HG03097 (cell line): ENCODE measurements around the gene CAMK2D.
"Not testable (repeated sequence)": the region's sequence is repeated elsewhere in the genome, so short reads cannot be mapped to it uniquely, and the experiment has no call there.

Source experiments
- ATAC-seq: cut with Tn5 transposase; IDR thresholded peaks from one replicate; pipeline ENCODE4 v1.9.1; 2021; ENCODE audit not compliant: unreplicated experiment, low FRiP score

CAMK2D gene

DNA sequence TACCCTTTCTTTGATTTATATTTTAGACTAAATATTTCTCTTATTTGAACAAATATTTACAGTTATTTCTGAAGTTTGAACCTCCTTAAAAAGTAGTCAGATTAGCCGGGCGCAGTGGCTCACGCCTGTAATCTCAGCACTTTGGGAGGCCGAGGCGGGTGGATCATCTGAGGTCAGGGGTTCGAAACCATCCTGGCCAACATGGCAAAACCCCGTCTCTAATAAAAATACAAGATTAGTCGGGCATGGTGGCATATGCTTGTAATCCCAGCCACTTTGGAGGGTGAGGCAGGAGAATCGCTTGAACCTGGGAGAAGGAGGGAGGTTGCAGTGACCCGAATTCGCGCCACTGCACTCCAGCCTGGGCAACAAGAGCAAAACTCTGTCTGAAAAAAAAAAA is 2.4 kb upstream of the CAMK2D start:
- not testable (repeated sequence) for ATAC-seq

DNA sequence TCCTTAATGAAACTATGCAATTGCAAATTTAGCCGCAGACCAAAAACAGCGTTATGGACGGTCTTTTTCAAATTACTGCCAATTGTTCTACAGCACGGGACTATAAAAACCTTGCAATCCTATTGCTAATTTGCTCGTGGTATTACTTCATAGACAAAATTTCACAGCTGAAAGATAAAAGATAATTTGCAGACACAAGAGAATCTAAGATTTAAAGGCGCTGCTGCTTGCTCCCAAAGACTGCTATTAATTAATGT is 1.4 kb upstream of the CAMK2D start:
- no peak for ATAC-seq

DNA sequence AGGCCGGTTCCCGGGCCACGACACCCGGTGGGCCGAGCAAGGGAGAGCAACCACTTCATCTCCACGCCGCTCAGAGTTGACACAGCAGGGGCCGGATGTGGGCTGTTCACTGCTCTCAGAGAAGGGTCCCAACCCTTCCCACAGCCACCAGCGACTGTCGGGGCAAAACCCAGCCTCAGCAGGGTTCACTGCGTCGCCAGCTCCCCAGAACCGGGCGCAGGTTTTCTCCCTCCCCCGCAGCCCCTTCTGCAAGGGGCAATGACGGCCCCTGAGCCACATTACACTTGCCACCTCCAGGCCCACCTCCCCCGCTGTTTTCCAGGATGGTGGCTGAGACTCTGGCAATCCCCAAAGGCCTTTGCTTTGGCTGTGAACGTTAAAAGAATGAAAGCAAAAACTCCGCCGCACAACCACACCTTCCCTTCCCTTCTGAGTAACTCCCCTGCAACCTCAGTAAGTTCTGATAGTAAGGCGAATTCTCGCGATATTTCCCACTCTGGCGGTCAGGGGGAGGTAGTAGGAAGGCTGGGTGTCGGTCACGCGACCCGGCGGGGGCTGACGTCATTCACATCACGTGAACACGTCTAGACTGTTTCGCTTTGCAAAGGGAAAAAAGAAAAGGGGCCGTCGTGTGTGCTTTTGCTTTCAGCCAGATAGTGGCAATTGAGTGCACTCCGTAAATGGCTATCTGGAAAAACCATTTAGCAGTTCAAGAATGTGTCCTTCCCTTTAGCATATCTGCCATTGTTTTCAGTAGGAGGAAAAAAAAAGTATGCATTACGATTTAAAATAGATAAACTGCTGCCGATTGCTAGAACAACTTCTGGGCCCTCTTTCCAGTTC is 869 bp upstream of the CAMK2D start:
- ATAC-seq, result peak; percentile 56

GRCh38 chr4:113760795-113761619 is 531 bp downstream of the CAMK2D start:
- peak; percentile 20 for ATAC-seq

GRCh38 chr4:113760094-113760794 is 1.3 kb downstream of the CAMK2D start:
- no peak for ATAC-seq

DNA sequence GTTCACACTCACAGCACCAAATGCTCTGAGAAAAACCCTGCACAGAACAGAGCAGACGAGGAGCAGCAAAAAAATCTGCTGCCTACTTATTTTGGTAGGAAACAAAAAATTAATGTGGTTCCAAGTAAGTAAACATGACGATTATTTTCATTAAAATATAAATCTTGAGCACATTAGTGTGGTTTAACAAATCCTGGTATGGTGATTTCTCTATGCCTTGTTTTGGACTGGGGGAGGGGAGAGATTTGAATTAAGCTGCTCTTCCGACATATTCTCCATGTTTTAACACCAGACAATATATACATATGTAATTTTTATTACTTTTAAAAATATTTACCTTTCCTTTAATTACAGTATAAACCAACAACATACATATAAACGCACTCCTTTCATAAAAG is 1.8 kb downstream of the CAMK2D start:
- ATAC-seq, result no peak

GRCh38 chr4:113758372-113758771 is 3.2 kb downstream of the CAMK2D start:
- ATAC-seq, result no peak

- no peak for ATAC-seq
Observed at GRCh38 chr4:113757486-113757885, 4.1 kb downstream of the CAMK2D start.

DNA sequence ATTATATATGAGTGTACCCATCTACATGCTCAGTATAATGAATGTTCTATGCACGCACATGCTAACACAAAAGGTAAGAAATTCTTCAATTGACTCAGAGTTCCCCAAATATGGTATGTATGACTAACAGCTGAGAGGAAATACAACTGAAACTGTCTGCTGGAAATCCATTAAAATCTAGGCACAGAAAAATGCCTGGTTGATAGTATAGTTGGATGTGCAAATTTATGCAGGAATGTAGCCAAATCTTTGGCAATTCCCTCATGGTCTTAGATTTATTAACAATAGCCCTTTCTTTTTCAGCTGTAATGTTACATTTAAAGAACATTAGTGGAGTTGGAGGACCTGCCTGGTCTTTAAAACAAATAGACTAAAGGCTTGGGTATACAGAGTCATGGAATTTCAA is 5.5 kb downstream of the CAMK2D start:
- peak; percentile 63 for ATAC-seq

GRCh38 chr4:113750734-113751133 is 10.8 kb downstream of the CAMK2D start:
- ATAC-seq, result no peak

DNA sequence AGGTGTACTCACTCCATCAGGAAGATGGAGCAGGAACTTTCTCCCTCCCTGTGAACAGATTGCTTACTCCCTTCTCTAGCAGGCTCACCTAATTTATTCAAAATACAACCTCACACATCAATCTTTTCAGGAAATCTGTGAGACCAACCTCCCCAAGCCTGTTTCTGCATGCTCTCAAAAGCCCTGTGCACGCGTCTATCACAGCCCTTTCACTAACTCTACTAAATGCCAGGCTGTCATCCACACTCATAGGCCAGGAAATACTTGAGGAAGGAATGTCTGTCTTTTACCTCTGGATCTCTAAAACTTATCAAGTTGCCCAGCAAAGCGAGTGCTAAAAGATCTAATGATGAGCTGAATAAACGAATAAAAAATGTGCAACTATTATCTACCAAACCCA is 11.2 kb downstream of the CAMK2D start:
- no peak for ATAC-seq

DNA sequence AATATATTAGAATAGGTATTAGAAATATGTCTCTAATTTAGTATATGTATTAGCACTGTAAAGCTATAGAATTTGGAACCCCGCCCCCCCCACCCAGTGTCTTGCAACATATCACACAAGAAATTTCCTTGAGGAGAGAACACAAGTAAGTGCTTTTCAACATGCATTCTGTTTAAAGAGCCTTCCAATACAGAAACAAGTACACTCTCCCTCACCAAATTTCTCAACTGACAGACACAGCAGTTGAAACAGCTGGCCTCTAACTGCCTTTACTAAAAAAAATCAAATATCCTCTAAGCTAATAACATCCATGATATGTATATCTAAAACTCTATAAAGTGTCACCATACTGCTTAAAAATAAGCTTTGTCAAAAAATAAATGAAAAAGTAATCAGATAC is 12.4 kb downstream of the CAMK2D start:
- no peak for ATAC-seq

- ATAC-seq, result no peak
Observed at GRCh38 chr4:113747949-113748348, 13.6 kb downstream of the CAMK2D start.

- no peak for ATAC-seq
Observed at GRCh38 chr4:113745711-113746110, 15.8 kb downstream of the CAMK2D start.

- no peak for ATAC-seq
Observed at GRCh38 chr4:113744667-113745240, 16.8 kb downstream of the CAMK2D start.

DNA sequence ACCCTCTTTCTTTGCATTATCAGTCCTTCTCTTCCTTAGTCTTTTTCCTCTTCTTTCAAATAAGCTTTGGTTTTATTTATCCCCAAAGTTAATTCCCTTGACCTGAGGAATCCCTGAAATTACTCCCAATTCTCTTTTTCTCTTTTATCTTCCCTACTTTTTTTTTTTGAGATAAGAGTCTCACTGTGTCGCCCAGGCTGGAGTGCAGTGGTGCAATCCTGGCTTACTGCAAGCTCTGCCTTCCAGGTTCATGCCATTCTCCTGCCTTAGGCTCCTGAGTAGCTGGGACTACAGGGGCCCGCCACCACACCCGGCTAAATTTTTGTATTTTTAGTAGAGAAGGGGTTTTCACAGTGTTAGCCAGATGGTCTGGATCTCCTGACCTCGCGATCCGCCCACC is 17.8 kb downstream of the CAMK2D start:
- no peak for ATAC-seq

GRCh38 chr4:113742643-113743042 is 18.9 kb downstream of the CAMK2D start:
- ATAC-seq, result no peak

DNA sequence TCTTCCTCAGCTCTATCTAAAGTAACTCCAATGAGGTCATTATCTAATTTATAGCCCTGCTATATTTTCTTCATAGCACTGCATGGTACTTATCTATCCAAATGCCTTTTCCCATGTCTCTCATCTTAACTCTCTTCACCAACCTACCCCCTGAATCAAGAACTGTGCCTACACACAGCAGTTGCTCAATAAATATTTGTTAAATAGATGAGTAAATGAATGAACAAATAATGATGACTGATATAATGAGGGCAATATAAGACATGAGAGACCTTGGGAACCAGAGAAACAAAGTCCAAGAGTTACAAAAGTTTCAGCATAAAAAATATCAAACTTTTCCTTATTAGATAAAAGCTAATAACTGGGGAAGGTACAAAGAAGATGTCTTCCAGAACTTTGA is 19.6 kb downstream of the CAMK2D start:
- no peak for ATAC-seq

DNA sequence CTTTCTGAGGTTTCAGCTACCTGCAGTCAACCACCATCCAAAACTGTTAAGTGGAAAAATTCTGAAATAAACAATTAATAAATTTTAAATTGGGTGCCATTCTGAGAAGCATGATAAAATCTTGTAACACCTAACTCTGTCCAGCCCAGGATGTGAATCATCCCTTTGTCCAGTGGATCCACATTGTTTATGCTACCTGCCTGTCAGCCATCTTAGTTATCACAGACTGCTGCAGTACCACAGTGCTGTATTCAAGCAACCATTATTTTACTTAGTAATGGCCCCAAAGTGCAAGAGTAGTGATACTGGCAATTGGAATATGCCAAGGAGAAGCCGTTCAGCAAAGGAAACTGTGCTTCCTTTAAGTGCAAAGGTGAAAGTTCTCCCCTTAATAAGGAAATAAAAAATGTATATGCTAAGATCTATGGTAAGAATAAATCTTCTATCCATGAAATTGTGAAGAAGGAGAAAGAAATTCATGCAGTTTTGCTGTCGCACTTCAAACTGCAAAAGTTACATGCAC is 20.6 kb downstream of the CAMK2D start:
- no peak for ATAC-seq

DNA sequence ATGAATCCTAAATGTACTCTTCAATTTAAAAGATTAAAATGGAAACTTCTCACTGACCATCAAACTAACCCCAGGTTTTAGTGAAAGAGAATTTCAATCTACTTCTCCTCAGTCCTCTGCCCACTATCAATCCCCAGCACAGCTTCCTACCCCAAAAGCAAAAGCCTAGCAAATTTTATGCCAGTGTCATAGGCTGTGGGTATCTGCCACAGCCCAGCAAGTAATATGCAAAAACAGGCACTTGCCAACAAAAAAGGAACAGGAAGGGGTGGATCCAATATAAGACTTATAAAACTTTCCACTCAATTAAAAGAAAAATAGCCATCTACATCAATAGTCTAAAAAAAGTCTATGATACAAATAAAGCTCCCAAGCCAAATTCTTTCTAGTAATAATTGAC is 22.3 kb downstream of the CAMK2D start:
- ATAC-seq, result no peak

GRCh38 chr4:113738251-113738650 is 23.3 kb downstream of the CAMK2D start:
- no peak for ATAC-seq
